GM10266 (cell line): ENCODE results near the gene ANKRD63.

ENCODE experiments used
- DNase-seq: peaks from one replicate; pipeline ENCODE4 v3.0.0; 2012; ENCODE audit errors: extremely low spot score
- TF ChIP-seq, protein P1 (sequence below): IDR thresholded peaks from 2 replicates; pipeline ENCODE4 v1.5.1; 2012; ENCODE audit warnings: mild to moderate bottlenecking, low read depth; ENCODE audit not compliant: control insufficient read depth, insufficient read depth; ENCODE audit errors: missing control alignments

Gene ANKRD63

DNA sequence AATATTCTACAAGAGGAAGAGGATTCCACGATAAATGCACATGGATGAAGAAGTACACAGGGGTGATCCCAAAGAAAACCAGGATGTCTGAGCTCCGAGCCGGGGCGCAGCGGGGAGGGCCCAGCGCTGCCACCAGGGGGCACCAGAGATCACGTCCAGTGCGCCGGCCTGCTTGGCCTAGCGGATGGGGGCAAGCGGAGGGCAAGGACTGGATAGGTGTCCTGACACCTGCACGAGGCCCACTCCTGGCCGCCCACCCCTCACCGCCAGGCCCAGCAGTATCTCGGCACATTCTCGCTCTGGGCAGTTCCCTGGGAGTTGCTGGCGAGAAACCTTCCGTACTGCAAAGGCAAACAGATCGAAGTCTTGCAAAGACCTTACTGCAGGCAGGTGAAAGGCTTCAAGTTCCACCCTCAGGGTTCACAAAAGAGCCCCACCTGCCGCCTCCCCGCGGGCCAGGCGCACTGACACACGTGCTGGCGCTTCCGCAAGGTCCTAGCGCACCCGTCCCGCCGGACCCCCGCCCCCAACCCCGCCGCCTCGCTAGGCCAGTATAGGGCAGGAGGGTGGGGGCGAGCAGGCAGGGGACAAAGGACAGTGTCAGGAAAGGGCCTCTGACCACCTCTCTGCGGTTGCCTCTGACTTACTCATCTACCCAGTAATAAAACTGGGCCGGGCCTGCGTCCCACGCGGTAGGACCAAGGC is 3.3 kb downstream of the ANKRD63 start:
- TF ChIP-seq, protein P1, sequence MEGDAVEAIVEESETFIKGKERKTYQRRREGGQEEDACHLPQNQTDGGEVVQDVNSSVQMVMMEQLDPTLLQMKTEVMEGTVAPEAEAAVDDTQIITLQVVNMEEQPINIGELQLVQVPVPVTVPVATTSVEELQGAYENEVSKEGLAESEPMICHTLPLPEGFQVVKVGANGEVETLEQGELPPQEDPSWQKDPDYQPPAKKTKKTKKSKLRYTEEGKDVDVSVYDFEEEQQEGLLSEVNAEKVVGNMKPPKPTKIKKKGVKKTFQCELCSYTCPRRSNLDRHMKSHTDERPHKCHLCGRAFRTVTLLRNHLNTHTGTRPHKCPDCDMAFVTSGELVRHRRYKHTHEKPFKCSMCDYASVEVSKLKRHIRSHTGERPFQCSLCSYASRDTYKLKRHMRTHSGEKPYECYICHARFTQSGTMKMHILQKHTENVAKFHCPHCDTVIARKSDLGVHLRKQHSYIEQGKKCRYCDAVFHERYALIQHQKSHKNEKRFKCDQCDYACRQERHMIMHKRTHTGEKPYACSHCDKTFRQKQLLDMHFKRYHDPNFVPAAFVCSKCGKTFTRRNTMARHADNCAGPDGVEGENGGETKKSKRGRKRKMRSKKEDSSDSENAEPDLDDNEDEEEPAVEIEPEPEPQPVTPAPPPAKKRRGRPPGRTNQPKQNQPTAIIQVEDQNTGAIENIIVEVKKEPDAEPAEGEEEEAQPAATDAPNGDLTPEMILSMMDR, result peak; percentile 98
- DNase-seq, result peak; percentile 90

DNA sequence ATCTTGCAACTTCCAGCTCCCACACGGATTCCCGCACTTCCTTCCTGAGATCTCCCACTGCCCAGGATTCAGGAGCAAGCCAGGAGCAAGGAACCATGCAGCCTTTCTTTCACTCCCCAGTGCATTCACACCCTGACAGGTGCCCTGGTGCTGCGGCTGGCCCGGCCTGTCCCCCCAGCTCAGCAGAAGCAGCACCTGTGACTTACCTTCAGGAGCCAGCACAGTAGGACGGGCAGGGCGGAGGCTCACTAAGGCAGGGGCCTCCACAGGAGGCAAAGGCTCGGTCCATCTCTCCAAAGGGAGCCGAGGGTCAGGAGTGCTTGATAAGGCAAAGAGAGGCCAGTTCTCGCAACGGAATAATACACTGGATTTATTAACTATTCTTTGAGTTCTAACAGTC is 4.8 kb downstream of the ANKRD63 start:
- TF ChIP-seq, protein P1, result no peak
- DNase-seq, result no peak

DNA sequence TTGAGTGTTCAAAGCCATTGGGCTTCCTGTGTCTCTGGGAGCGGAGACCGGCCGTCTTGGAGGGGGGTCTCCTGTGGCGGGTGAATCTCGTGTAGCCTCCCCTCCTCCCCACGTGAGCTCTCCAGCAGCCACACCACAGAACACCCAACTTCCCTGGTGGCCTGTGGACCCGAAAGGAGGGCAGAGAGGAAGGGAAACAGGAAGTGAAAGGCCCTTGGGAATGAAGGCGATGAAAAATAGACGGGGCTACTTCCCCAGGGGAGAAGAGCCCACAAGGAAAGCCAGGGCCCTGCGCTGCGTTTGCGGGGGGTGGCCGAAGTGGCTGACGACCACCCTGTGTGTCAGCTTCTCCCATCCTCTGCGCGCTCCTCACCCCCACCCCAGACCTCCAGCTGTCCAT is 5.4 kb downstream of the ANKRD63 start:
- TF ChIP-seq, protein P1, result no peak
- DNase-seq, result no peak

DNA sequence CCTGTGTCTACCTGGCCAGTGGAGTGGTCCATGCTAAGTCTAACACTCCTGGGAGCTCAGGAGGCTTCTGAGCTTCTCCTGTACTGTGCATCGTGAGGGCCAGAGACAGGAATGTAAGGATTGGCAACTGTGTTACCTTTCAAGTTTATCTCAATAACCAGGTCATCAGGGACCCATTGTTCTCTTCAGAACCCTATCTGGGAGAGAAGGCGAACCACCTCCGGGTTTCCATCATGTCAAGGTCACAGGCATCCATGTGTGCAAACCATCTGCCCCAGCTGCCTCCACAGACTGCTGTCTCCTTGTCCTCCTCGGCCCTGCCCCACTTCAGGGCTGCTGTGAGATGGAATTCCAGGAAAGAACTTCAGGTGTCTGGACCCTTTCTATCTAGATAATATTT is 5.9 kb downstream of the ANKRD63 start:
- TF ChIP-seq, protein P1, result no peak
- no peak for DNase-seq

DNA sequence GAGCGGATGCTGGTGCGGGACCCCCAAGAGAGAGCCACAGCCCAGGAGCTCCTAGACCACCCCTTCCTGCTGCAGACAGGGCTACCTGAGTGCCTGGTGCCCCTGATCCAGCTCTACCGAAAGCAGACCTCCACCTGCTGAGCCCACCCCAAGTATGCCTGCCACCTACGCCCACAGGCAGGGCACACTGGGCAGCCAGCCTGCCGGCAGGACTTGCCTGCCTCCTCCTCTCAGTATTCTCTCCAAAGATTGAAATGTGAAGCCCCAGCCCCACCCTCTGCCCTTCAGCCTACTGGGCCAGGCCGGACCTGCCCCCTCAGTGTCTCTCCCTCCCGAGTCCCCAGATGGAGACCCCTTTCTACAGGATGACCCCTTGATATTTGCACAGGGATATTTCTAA is 6.9 kb downstream of the ANKRD63 start:
- TF ChIP-seq, protein P1, result no peak
- no peak for DNase-seq

DNA sequence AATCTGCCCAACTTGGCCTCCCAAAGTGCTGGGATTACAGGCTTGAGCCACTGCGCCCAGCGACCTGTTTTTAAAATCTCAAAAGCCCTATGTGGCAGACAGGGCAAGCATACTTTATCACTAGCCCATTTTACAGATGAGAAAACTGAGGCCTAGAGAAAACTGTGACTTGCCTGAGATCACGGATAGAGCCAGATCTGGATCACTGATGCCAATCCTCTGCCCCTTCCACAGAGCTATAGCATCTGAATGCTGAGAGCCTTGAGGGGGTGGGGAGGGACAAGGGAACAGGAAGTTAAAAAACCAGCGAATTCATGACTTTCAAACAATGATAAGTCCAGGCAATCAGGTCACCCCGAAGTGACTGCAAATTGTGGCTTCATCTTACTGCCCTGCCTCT is 7.3 kb downstream of the ANKRD63 start:
- TF ChIP-seq, protein P1, result no peak
- no peak for DNase-seq

DNA sequence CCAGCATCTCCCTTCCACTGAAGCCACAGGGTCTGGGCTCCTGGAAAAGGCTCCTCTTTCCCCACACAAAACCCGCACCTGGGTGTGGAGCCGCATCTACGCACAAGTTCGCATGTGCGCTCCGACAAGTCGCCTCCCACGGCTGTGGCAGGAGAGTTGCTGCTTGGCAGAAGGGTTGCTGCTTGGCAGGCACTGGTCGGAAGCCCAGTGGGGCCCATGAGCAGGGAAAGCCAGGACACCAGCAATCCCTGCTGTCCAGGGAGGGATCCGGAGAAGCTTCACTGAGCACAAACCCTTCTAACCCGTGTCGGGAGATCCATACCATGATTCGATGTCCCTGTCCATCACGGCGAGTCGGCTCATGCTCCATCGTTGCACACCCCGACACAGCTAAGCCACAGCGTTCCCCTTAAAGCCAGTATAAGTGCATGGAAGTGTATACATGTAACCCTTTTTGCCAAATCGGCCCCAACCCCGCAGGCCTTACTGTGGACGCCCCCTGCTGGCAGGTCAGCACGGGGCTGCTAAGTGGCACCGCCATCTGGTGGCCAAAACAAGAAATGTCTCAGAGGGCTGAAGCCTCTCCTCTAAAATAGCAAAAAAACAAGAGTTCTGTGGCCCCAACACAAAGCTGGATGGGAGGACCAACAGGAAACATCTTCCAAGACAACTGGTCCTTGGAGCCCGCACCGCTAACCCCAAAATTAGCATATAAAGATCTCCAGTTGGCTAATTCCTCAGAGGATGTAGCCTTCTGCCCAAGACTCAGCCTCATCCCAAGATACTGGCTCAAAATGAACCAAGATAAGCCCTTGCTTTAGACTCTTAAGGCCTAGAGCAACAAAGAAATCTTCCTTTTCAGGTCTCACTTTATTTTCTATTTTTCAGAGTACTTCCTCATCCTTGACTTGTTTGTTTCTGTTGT is 8.3 kb downstream of the ANKRD63 start:
- peak; percentile 86 for DNase-seq
- TF ChIP-seq, protein P1, result peak; percentile 100
